ENCODE data around the gene DIS3L2.
"Not testable (repeated sequence)": the region's sequence is repeated elsewhere in the genome, so short reads cannot be mapped to it uniquely, and the experiment has no call there.

Gene DIS3L2

GRCh38 chr2:232322560-232323327, 361.2 kb downstream of the DIS3L2 start:
- Histone ChIP-seq H3K36me3 (peaks cover 18% of the 10 kb centered on the region; the same call in 1 of the 2 replicates), H4K20me1 (peaks cover 21% of the 10 kb centered on the region), H3K4me1 (peaks cover 95% of the 10 kb centered on the region), H3K27me3 (no peaks in the 10 kb centered on the region), H3K9ac (peak overlapping the region; percentile 45; the same call in 1 of the 2 replicates), H3K4me2 (peak overlapping the region; percentile 92), H3K27ac (peak overlapping the region; percentile 79), H3K9me3 (no peaks in the 10 kb centered on the region), H3K4me3 (no peak overlapping the region)
- TF ChIP-seq Cebpa-rat (IDR thresholded peaks at IDR 0.05): no peak

GRCh38 chr2:232323328-232323650, 361.8 kb downstream of the DIS3L2 start:
- Histone ChIP-seq H3K4me2 (peak overlapping the region; percentile 92), H3K36me3 (peaks cover 13% of the 10 kb centered on the region; the same call in 1 of the 2 replicates), H4K20me1 (peaks cover 27% of the 10 kb centered on the region), H3K4me3 (no peak overlapping the region), H3K9me3 (no peaks in the 10 kb centered on the region), H3K9ac (peak overlapping the region; percentile 45; the same call in 1 of the 2 replicates), H3K4me1 (peaks cover 95% of the 10 kb centered on the region), H3K27ac (peak overlapping the region; percentile 79), H3K27me3 (no peaks in the 10 kb centered on the region)
- no peak for TF ChIP-seq Cebpa-rat (IDR thresholded peaks at IDR 0.05)

- peak overlapping the region; percentile 14; the same call in 1 of the 2 replicates for H3K27ac ChIP-seq
- H3K4me1 ChIP-seq: peaks cover 95% of the 10 kb centered on the region
- H3K4me2 ChIP-seq: peak overlapping the region; percentile 92
- not testable (repeated sequence) for H3K9ac ChIP-seq, H3K9me3 ChIP-seq, H3K36me3 ChIP-seq, H3K4me3 ChIP-seq, H3K27me3 ChIP-seq
- peaks cover 30% of the 10 kb centered on the region for H4K20me1 ChIP-seq
These were observed 362.5 kb downstream of the DIS3L2 start for GRCh38 chr2:232323967-232324366.

- Histone ChIP-seq H3K9me3 (no peaks in the 10 kb centered on the region), H3K36me3 (no peaks in the 10 kb centered on the region), H4K20me1 (peaks cover 30% of the 10 kb centered on the region), H3K27ac (peak overlapping the region; percentile 14; the same call in 1 of the 2 replicates), H3K4me3 (no peak overlapping the region), H3K27me3 (no peaks in the 10 kb centered on the region), H3K9ac (no peak overlapping the region), H3K4me1 (peaks cover 93% of the 10 kb centered on the region), H3K4me2 (peak overlapping the region; percentile 92)
- no peak for TF ChIP-seq Cebpa-rat (IDR thresholded peaks at IDR 0.05)
These were observed 363.3 kb downstream of the DIS3L2 start for GRCh38 chr2:232324778-232325177.

GRCh38 chr2:232325324-232326273, 364.1 kb downstream of the DIS3L2 start:
- H3K36me3 ChIP-seq: no peaks in the 10 kb centered on the region
- TF ChIP-seq Cebpa-rat (IDR thresholded peaks at IDR 0.05): no peak
- no peak overlapping the region for H3K4me3 ChIP-seq
- H3K27ac ChIP-seq: no peak overlapping the region
- H3K4me1 ChIP-seq: peaks cover 94% of the 10 kb centered on the region
- H3K4me2 ChIP-seq: peak overlapping the region; percentile 32
- no peaks in the 10 kb centered on the region for H3K27me3 ChIP-seq
- H3K9ac ChIP-seq: no peak overlapping the region
- H4K20me1 ChIP-seq: peaks cover 30% of the 10 kb centered on the region
- H3K9me3 ChIP-seq: no peaks in the 10 kb centered on the region

GRCh38 chr2:232326274-232327104, 365.0 kb downstream of the DIS3L2 start:
- Histone ChIP-seq H3K4me2 (peak overlapping the region; percentile 78), H3K4me1 (peaks cover 90% of the 10 kb centered on the region), H4K20me1 (peaks cover 30% of the 10 kb centered on the region)
- not testable (repeated sequence) for H3K27me3 ChIP-seq, H3K27ac ChIP-seq, H3K9me3 ChIP-seq, H3K9ac ChIP-seq, H3K4me3 ChIP-seq, H3K36me3 ChIP-seq

GRCh38 chr2:232327105-232328031, 365.9 kb downstream of the DIS3L2 start:
- Histone ChIP-seq H3K9me3 (no peaks in the 10 kb centered on the region), H3K36me3 (no peaks in the 10 kb centered on the region), H3K9ac (no peak overlapping the region), H4K20me1 (peaks cover 30% of the 10 kb centered on the region), H3K27ac (peak overlapping the region; percentile 75; the same call in 1 of the 2 replicates), H3K27me3 (no peaks in the 10 kb centered on the region), H3K4me1 (peaks cover 84% of the 10 kb centered on the region), H3K4me2 (peak overlapping the region; percentile 78), H3K4me3 (no peak overlapping the region)
- no peak for TF ChIP-seq Cebpa-rat (IDR thresholded peaks at IDR 0.05)

- H3K36me3 ChIP-seq: no peaks in the 10 kb centered on the region
- H3K27ac ChIP-seq: peak overlapping the region; percentile 75
- peaks cover 82% of the 10 kb centered on the region for H3K4me1 ChIP-seq
- H4K20me1 ChIP-seq: peaks cover 27% of the 10 kb centered on the region
- no peak for TF ChIP-seq Cebpa-rat (IDR thresholded peaks at IDR 0.05)
- H3K4me3 ChIP-seq: no peak overlapping the region
- peak overlapping the region; percentile 50; the same call in 1 of the 2 replicates for H3K9ac ChIP-seq
- H3K27me3 ChIP-seq: no peaks in the 10 kb centered on the region
- peak overlapping the region; percentile 78 for H3K4me2 ChIP-seq
- H3K9me3 ChIP-seq: no peaks in the 10 kb centered on the region
These were observed 366.5 kb downstream of the DIS3L2 start for GRCh38 chr2:232328032-232328422.

Data from BLaER1 (cell line).